ENCODE measurements around the gene TAOK2.
"Not testable (repeated sequence)": the region's sequence is repeated elsewhere in the genome, so short reads cannot be mapped to it uniquely, and the experiment has no call there.

The TAOK2 gene

GRCh38 chr16:29927070-29927905 lies 46.4 kb upstream of the TAOK2 start:
- Histone ChIP-seq H3K4me3 (ENCODE audit: low read depth, low read length) (no peak overlapping the region), H3K9me3 (ENCODE audit: control insufficient read depth, insufficient read depth, low read depth, low read length) (no peaks in the 10 kb centered on the region), H3K27ac (ENCODE audit: extremely low read depth, low read depth, low read length) (no peak overlapping the region), H3K36me3 (ENCODE audit: control insufficient read depth in 2 of 2, insufficient read depth in 1 of 2, low read length in 2 of 2) (peaks cover 0 to 8% of the 10 kb centered on the region in 2 experiments), H3K4me1 (ENCODE audit: control insufficient read depth, insufficient read depth, low read length) (peaks cover 4% of the 10 kb centered on the region; the same call in 1 of the 2 replicates)
- CTCF ChIA-PET = interaction anchor here (0.8 to 1.3 kb wide), 4 partner anchors 17 to 46 kb away, joined by 3 to 7 read pairs (median 4); partner anchors contain the start of gene TMEM219
- TF ChIP-seq ZNF510 (tag by site-specific recombination; IDR thresholded peaks at IDR 0.05; ENCODE audit: insufficient replicate concordance) (no peak), ZNF792 (tag by site-specific recombination; IDR thresholded peaks at IDR 0.05) (no peak), ZNF37A (tag by site-specific recombination; IDR thresholded peaks at IDR 0.05) (no peak), ZNF830 (tag by site-specific recombination; IDR thresholded peaks at IDR 0.05; ENCODE audit: low read depth) (no peak), ZBTB17 (tag by site-specific recombination; IDR thresholded peaks at IDR 0.05) (peak; percentile 95), ZNF768 (tag by site-specific recombination; IDR thresholded peaks at IDR 0.05) (no peak), ZNF433 (tag by site-specific recombination; IDR thresholded peaks at IDR 0.05; ENCODE audit: low read depth) (no peak), ZNF18 (tag by site-specific recombination; IDR thresholded peaks at IDR 0.05) (no peak), ZNF398 (tag by site-specific recombination; IDR thresholded peaks at IDR 0.05) (peak; percentile 7; the same call in 1 of the 2 replicates), ZNF521 (tag by site-specific recombination; IDR thresholded peaks at IDR 0.05) (no peak)
- POLR2A ChIA-PET = interaction anchor here (0.8 to 5.3 kb wide), 19 partner anchors 10 to 1026 kb away, joined by 3 to 58 read pairs (median 7); partner anchors contain the start of genes HIRIP3, SEZ6L2, TAOK2 and TMEM219

- POLR2A ChIA-PET; CTCF ChIA-PET; H3K9me3 ChIP-seq (ENCODE audit: control insufficient read depth, insufficient read depth, low read depth, low read length); H3K36me3 ChIP-seq (ENCODE audit: control insufficient read depth in 2 of 2, insufficient read depth in 1 of 2, low read length in 2 of 2); H3K4me3 ChIP-seq (ENCODE audit: low read depth, low read length); H3K4me1 ChIP-seq (ENCODE audit: control insufficient read depth, insufficient read depth, low read length); H3K27ac ChIP-seq (ENCODE audit: extremely low read depth, low read depth, low read length): not testable (repeated sequence)
- TF ChIP-seq ZNF146 (tag by site-specific recombination; IDR thresholded peaks at IDR 0.05) = peak; percentile 98
Observed at GRCh38 chr16:29931750-29932149, 41.9 kb upstream of the TAOK2 start.

DNA sequence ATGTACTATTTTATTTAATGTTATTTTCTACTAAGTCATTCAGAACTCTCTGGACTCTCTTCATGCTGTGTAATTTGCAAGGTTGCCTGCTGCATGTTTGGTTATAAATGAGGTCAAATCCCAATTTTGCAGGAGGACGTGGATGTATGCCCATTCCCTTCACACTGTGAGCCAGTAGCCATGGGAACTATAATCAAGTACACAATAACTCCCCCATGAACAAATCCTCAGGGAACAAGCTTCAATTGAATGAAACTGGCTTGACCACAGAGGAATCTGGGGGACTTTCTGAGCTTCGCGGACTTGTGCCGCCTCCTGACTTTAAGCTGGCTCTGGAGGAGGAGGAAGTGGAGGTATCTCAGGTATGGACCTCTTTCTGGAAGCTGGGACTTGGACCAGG lies 33.0 kb upstream of the TAOK2 start:
- Histone ChIP-seq H3K4me3 (ENCODE audit: low read depth, low read length) (no peak overlapping the region), H3K27ac (ENCODE audit: extremely low read depth, low read depth, low read length) (no peak overlapping the region), H3K36me3 (ENCODE audit: control insufficient read depth in 2 of 2, insufficient read depth in 1 of 2, low read length in 2 of 2) (no peaks in the 10 kb centered on the region), H3K4me1 (ENCODE audit: control insufficient read depth, insufficient read depth, low read length) (peaks cover 7% of the 10 kb centered on the region; the same call in 1 of the 2 replicates), H3K9me3 (ENCODE audit: control insufficient read depth, insufficient read depth, low read depth, low read length) (no peaks in the 10 kb centered on the region)
- TF ChIP-seq, protein P1, sequence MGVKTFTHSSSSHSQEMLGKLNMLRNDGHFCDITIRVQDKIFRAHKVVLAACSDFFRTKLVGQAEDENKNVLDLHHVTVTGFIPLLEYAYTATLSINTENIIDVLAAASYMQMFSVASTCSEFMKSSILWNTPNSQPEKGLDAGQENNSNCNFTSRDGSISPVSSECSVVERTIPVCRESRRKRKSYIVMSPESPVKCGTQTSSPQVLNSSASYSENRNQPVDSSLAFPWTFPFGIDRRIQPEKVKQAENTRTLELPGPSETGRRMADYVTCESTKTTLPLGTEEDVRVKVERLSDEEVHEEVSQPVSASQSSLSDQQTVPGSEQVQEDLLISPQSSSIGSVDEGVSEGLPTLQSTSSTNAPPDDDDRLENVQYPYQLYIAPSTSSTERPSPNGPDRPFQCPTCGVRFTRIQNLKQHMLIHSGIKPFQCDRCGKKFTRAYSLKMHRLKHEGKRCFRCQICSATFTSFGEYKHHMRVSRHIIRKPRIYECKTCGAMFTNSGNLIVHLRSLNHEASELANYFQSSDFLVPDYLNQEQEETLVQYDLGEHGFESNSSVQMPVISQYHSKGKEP (tag by site-specific recombination; IDR thresholded peaks at IDR 0.05) = no peak
- no peak for TF ChIP-seq ZNF169 (tag by site-specific recombination; IDR thresholded peaks at IDR 0.05)
- POLR2A ChIA-PET = interaction anchor here (1.9 kb wide), 1 partner anchor 14 kb away, joined by 7 read pairs; the partner anchor contains the start of gene KCTD13
- CTCF ChIA-PET = interaction anchor here (0.9 to 1.7 kb wide), 3 partner anchors 22 to 91 kb away, joined by 3 to 6 read pairs (median 3); partner anchors contain the start of gene CDIPT

All from HEK293 (cell line).